Astrocyte of the cerebellum (primary cell): Measurements from ENCODE around the gene KCTD21.
"Not testable (repeated sequence)": the region's sequence is repeated elsewhere in the genome, so short reads cannot be mapped to it uniquely, and the experiment has no call there.

ENCODE experiments used
- DNase-seq: peaks from one replicate; pipeline ENCODE4 v3.0.0-alpha.2; 2011; ENCODE audit warnings: low read depth
- H3K4me3 ChIP-seq: 2 replicates; pipeline ENCODE4 v1.5.1; 2011; ENCODE audit warnings: mild to moderate bottlenecking, low read depth, low read length, moderate library complexity
- in situ Hi-C: cut with HindIII; loops from 2 replicates; pipeline ENCODE4 v1.10.0; 2017; ENCODE audit warnings: low sequenced_read_pairs
- TF ChIP-seq, protein P1 (sequence below): IDR thresholded peaks from 2 replicates; pipeline ENCODE4 v1.5.1; 2012; ENCODE audit warnings: low read length, low read depth, moderate library complexity, mild to moderate bottlenecking; ENCODE audit errors: missing control alignments

The KCTD21 gene, protein sequence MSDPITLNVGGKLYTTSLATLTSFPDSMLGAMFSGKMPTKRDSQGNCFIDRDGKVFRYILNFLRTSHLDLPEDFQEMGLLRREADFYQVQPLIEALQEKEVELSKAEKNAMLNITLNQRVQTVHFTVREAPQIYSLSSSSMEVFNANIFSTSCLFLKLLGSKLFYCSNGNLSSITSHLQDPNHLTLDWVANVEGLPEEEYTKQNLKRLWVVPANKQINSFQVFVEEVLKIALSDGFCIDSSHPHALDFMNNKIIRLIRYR

GRCh38 chr11:78188286-78189173 lies at the start of gene KCTD21, which contains the start of gene USP35:
KCTD21 (minus strand) TSS chr11:78188626; CDS start chr11:78174554, 14,072 bp downstream.
USP35 (plus strand) TSS chr11:78188919; CDS start chr11:78196246, 7,327 bp downstream.
- peak within 1 kb of the TSS; percentile 84 for H3K4me3 ChIP-seq
- in situ Hi-C loops = no loop called here
- TF ChIP-seq, protein P1, sequence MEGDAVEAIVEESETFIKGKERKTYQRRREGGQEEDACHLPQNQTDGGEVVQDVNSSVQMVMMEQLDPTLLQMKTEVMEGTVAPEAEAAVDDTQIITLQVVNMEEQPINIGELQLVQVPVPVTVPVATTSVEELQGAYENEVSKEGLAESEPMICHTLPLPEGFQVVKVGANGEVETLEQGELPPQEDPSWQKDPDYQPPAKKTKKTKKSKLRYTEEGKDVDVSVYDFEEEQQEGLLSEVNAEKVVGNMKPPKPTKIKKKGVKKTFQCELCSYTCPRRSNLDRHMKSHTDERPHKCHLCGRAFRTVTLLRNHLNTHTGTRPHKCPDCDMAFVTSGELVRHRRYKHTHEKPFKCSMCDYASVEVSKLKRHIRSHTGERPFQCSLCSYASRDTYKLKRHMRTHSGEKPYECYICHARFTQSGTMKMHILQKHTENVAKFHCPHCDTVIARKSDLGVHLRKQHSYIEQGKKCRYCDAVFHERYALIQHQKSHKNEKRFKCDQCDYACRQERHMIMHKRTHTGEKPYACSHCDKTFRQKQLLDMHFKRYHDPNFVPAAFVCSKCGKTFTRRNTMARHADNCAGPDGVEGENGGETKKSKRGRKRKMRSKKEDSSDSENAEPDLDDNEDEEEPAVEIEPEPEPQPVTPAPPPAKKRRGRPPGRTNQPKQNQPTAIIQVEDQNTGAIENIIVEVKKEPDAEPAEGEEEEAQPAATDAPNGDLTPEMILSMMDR = no peak
- DNase-seq = peak; percentile 90

DNA sequence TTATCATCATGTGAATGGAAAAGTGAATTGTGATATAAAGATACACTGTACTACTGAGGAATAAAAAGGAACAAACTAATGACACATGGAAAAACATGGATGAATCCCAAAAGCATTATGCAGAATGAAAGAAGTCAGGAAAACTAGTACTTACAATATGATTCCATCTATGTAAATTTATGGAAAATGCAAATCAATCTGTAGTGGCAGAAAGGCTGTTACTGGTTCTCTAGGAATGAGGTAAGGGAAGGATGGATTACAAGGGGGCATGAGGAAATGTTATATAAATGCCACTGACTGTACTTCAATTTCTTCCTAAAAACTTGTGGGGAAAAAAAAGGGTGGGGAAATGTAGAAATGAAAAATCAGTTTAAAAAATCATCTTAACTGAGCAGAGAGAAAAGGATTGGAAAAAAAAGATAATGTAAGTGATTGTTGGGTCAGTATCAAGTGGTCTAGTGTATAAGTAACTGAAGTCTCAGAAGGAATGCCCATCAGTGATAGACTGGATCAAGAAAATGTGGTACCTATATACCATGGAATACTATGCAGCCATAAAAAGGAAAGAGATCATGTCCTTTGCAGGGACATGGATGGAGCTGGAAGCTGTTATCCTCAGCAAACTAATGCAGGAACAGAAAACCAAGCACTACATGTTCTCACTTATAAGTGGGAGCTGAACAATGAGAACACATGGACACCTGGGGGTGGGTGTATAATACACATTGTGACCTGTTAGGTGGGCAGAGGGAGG lies 49.0 kb upstream of the KCTD21 start:
- in situ Hi-C loops = no loop called here
- TF ChIP-seq, protein P1 = no peak
- DNase-seq = no peak
- no peak overlapping the region for H3K4me3 ChIP-seq

DNA sequence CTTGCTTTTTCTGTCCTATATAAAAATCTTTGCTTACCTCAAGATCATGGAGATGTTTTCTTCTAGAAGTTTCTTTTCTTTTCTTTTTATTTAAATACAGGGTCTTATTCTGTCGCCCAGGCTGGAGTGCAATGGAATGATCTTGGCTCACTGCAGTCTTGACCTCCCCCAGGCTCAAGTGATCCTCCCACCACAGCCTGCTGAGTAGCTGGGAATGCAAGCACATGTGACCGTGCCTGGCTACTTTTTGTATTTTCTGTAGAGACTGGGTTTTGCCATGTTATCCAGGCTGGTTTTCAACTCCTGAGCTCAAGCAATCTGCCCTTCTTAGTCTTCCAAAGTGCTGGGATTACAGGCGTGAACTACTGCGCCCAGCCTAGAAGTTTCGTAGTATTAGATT lies 45.6 kb upstream of the KCTD21 start:
- no peak overlapping the region for H3K4me3 ChIP-seq
- in situ Hi-C loops = no loop called here
- DNase-seq = no peak
- TF ChIP-seq, protein P1 = no peak

DNA sequence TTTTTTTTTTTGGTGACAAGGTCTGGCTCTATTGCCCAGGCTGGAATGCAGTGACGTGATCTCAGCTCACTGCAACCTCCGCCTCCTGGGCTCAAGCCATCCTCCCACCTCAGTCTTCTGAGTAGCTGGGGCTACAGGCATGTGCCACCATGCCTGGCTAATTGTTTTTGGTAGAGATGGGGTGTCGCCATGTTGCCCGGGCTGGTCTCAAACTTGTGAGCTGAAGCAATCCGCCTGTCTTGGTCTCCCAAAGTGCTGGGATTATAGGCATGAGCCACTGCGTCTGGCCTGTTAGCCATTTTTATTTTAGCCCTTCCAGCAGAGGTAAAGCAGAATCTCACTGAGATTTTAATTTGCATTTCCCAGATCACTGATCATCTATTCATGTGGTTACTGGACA lies 44.6 kb upstream of the KCTD21 start:
- H3K4me3 ChIP-seq, in situ Hi-C loops, DNase-seq: not testable (repeated sequence)

GRCh38 chr11:78231962-78232501 lies 43.6 kb upstream of the KCTD21 start:
- H3K4me3 ChIP-seq = no peak overlapping the region
- in situ Hi-C loops = no loop called here
- TF ChIP-seq, protein P1 = no peak
- DNase-seq = no peak

DNA sequence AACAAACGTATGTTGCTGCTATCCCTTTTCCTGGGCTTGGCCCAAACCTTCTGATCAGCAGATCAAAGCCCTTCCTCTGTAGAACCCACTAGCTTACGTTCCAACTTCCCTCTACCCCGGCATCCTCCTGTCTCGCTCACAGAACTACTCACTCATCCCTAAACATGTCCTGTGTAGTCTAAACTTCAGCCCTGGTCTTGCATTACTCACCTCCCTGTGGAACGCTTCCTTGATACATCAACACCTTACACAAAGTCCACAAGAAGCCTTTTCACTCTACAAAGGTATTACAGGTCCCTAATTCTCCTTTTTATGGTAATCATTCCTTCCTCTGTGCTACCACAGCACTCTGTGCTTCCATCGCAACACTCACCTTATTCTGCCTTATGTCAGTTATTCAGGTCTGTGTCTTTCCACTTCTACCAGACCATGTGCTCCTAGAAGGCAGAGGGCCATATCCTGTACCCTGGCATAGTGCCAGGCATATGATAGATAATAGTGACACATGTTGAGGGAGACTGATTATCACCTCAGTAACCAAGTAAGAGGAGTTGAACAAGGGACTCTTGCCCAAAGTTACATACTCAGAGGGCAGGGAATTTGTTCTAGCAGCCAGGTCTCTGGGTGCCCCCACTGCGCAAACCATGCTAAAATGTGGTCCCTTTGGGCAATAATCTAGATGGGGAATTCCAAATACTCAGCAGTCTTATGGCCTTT lies 41.9 kb upstream of the KCTD21 start:
- no peak for DNase-seq

More for the DNA sequence above, 41.9 kb upstream of the KCTD21 start:
- in situ Hi-C loops = no loop called here
- no peak overlapping the region for H3K4me3 ChIP-seq
- TF ChIP-seq, protein P1 = no peak
